Effector memory CD4-positive, alpha-beta T cell (primary cell): ENCODE results near the gene ST6GALNAC4.
"Not testable (repeated sequence)": the region's sequence is repeated elsewhere in the genome, so short reads cannot be mapped to it uniquely, and the experiment has no call there.

Source experiments
- DNase-seq, 3 donors: peaks; one replicate each; pipeline ENCODE4 v3.0.0-alpha.2; 2020
- H3K27ac ChIP-seq: 2 replicates; pipeline ENCODE4 v1.7.0; 2013; ENCODE audit warnings: mild to moderate bottlenecking, low read length, moderate library complexity; ENCODE audit not compliant: insufficient read depth, poor library complexity, severe bottlenecking
- H3K27me3 ChIP-seq: replicated peaks from 2 replicates; pipeline ENCODE4 v1.7.0; 2013; ENCODE audit warnings: mild to moderate bottlenecking, low read length; ENCODE audit not compliant: insufficient read depth, control insufficient read depth, poor library complexity, severe bottlenecking
- H3K36me3 ChIP-seq: 2 replicates; pipeline ENCODE4 v1.7.0; 2013; ENCODE audit warnings: mild to moderate bottlenecking, low read length, moderate library complexity; ENCODE audit not compliant: control insufficient read depth, insufficient read depth
- H3K4me1 ChIP-seq: 2 replicates; pipeline ENCODE4 v1.7.0; 2013; ENCODE audit warnings: low read length, mild to moderate bottlenecking; ENCODE audit not compliant: control insufficient read depth, insufficient read depth, poor library complexity, severe bottlenecking
- H3K4me3 ChIP-seq: 2 replicates; pipeline ENCODE4 v1.7.0; 2013; ENCODE audit warnings: low read length, low read depth, mild to moderate bottlenecking; ENCODE audit not compliant: insufficient read depth, poor library complexity, severe bottlenecking
- H3K9me3 ChIP-seq: 2 replicates; pipeline ENCODE4 v1.7.0; 2013; ENCODE audit warnings: mild to moderate bottlenecking, low read length, moderate library complexity; ENCODE audit not compliant: control insufficient read depth

Gene ST6GALNAC4

DNA sequence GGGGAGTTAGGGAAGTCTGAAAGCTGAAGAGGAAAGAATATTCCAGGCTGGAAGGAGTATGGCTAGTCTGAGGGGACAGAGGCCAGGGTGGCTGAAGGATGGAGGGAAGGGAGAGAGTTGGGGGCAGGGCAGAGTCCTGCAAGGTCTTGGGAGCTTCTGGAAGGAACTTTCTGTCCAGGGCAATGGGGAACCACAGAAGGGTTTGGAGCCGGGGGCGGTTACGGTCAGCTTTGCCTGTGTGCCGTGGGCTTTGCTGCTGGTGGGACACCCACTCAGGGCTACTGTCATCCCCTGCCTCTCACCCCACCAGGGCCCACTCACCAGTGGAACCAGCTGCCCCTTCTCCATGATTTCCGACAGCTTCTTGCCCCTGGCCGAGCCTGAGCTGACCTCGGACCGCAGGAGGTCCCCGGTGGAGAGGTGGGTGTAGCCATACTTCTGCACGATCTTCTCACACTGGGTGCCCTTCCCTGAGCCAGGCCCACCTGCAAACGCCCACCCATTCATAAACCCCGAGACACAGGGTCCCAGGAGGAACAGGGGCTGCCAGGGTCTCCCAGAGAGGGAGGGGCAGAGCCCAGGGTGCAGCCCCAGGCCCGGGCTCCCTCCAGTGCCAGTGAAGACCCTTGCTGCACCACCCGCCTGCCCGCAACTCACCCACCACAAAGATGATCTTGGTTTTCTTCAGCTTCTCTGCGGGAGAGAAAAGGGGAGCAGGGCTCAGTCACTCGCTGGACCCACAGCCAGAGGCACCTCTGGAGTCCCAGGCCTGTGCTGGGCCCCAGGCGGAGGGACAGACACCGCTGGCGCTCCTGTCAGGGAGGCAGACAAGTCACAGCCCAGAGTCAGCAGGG is 44.2 kb downstream of the ST6GALNAC4 start:
- H3K4me3 ChIP-seq, result no peak overlapping the region

DNA sequence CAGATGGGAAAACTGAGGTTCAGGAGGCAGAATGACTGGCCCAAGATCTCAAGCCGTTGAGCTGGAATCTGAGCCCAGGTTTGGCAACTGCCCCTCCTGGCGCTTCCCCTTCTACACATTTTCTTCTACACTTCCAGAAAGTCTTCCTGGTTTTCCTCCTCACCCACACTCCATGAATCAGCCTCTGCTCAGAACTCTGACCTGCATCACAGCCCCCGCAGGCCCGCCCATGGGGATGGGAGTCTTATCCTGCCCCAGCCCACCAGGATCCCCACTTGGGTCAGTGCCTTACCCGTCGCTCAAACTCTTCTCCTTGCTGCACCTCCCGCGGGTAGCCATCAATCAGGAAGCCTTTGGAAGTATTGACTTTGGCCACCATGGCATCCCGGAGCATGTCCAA is 45.3 kb downstream of the ST6GALNAC4 start:
- Histone ChIP-seq H3K36me3 (no peaks in the 10 kb centered on the region), H3K27ac (no peak overlapping the region), H3K9me3 (no peaks in the 10 kb centered on the region), H3K4me3 (no peak overlapping the region), H3K4me1 (peaks cover 3% of the 10 kb centered on the region), H3K27me3 (no peaks in the 10 kb centered on the region)
- no peak for DNase-seq

More for the DNA sequence above, 44.2 kb downstream of the ST6GALNAC4 start:
- DNase-seq, result no peak
- Histone ChIP-seq H3K9me3 (no peaks in the 10 kb centered on the region), H3K4me1 (peaks cover 4% of the 10 kb centered on the region), H3K27me3 (no peaks in the 10 kb centered on the region), H3K27ac (no peak overlapping the region), H3K36me3 (no peaks in the 10 kb centered on the region)

DNA sequence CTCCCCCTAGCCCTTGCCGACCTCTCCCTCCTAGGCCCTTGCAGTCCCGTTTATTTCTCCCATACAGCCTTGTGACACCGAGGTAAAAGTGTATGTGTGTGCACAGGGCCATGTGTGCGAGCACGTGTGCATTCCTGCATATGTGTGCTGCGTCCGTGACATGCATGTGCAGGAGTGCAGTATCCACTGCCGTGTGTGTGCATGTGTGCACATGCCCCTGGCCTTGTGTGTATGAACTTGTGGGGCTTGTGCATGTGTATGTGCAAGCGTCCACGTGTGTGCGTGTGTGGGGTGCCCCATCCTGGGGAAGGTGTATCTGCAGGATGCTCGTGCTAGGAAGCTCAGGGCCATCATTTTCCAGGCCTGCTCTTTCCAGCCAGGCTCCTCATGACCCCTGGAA is 46.0 kb downstream of the ST6GALNAC4 start:
- H3K27ac ChIP-seq, result no peak overlapping the region
- H3K4me1 ChIP-seq, result peaks cover 3% of the 10 kb centered on the region
- no peak for DNase-seq
- no peaks in the 10 kb centered on the region for H3K27me3 ChIP-seq
- no peak overlapping the region for H3K4me3 ChIP-seq
- no peaks in the 10 kb centered on the region for H3K9me3 ChIP-seq
- H3K36me3 ChIP-seq, result no peaks in the 10 kb centered on the region

DNA sequence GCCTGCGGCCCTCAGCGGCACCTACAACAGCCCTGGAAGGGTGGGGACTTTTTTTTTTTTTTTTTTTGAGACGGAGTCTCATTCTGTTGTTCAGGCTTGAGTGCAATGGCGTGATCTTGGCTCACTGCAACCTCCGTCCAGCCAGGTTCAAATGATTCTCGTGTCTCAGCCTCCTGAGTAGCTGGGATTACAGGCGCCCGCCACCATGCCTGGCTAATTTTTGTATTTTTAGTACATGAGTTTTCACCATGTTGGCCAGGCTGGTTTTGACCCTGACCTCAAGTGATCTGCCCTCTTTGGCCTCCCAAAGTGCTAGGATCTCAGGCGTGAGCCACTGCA is 46.7 kb downstream of the ST6GALNAC4 start:
- H3K27ac ChIP-seq, H3K36me3 ChIP-seq, H3K27me3 ChIP-seq, H3K4me3 ChIP-seq, DNase-seq, H3K9me3 ChIP-seq, H3K4me1 ChIP-seq: not testable (repeated sequence)

DNA sequence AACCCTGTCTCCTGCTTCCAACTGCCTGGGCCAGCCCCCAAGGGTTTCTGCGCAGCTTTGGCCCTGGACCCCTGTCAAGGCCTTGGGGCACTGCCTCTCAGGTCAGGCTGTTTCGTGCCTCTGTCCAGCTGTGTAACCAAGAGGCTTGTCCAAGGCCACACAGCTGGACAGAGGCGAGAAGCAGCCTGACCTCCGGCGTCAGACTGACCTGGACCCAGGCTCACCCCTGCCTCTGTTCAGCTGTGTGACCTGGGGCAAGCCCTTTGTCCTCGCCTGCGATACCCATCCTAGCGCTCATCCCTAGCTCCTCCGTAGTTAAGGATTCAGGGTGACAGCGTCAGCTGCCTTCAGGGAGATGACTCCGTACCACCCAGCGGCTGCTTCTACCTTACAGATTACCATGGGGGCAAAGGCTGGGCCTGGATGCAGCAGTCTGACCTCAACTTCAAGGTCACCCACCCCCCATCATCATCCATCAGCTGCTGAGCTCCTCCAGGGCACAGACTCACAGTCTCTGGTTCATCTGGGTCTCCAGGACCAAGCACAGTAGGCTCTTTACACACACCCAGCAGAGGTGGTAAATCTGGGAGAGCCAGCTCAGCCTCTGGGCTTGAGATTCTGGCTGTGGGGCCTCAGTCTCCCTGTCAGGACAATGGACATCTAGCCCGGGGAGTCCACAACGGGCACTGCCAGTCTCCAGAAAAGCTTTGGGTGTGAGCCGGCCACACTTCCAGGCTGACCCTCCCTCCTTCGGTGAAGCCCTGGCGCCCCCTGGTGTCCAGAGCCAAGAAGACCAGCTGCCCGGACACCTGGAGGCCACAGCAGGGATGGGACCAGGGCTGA is 47.3 kb downstream of the ST6GALNAC4 start:
- Histone ChIP-seq H3K9me3 (no peaks in the 10 kb centered on the region), H3K36me3 (no peaks in the 10 kb centered on the region), H3K27me3 (no peaks in the 10 kb centered on the region), H3K4me3 (no peak overlapping the region), H3K4me1 (peaks cover 9% of the 10 kb centered on the region), H3K27ac (no peak overlapping the region)
- peak; percentile 42 to 72 (median 64) for DNase-seq

DNA sequence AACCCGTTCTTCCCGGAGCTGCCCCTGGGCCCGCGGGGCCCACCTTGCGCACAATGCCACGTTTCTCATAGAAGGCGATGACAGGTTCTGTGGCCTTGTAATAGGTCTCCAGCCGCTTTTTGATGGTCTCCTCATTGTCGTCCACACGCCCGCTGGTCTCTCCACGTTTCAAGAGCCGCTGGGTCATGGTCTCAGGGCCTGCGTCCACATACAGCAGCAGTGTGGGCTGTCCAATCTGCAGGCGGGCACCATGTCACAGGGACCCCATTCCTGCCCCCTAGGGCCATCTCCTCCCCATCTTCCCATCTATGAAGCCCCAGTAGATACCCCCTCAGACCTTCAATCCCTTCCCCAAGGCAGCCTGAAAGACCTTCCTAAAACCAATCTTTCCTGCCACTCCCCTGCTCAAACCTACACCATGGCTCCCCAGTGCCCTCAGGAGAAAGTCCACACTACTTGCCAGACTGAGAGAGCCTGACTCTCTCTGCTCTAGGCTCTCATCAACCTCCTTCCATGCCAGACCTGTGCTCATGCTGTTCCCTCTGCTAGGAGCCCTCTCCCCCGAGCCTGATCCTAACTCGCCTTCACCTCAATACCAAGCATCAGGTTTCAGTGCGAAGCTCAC is 48.5 kb downstream of the ST6GALNAC4 start:
- peaks cover 9% of the 10 kb centered on the region for H3K4me1 ChIP-seq
- no peaks in the 10 kb centered on the region for H3K9me3 ChIP-seq
- H3K27ac ChIP-seq, result no peak overlapping the region
- no peaks in the 10 kb centered on the region for H3K27me3 ChIP-seq
- DNase-seq, result no peak
- H3K36me3 ChIP-seq, result no peaks in the 10 kb centered on the region
- no peak overlapping the region for H3K4me3 ChIP-seq

DNA sequence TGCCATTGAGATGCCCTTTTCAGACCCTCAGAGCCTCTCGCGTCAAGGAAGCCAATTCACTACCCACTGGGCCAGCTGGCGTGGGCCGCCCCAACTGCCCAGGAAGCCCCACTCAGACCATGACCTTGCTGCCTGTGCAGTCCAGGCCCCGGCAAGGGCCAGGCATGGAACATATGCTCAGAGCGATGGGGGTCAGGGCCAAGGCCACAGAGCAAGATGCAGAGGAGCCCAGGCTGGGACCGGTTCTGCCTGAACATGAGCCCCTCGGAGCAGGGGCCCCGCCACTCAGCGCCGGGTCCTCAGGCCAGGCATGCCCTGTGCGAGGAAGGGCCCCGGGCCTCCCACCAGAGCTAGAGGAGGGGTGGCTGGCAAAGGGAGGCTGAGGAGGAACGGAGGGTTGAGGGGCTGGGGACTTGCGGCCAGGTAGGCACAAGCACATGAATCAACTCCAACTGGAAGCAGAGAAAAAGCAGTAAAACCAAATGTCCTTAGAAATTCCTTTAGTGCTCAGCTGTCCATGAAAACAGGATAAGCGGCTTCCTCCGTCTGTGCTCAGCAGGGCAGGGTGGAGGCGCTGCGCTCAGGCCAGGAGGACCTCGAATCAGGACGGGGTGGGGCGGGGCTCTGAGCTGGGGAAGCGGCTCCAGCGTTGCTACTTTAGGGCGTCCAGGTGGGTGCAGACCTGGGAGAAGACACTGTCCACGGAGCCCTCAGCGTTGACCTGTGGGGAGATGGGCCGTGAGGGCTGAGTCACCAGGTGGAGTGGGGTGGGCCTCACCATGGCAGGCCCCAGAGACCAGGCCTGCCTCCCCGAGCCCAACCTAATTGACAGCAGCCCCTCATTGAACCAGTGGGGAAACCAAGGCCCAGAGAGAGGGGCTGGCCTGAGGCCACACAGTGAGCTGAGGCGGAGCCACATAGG is 49.2 kb downstream of the ST6GALNAC4 start:
- DNase-seq, result no peak
- no peaks in the 10 kb centered on the region for H3K36me3 ChIP-seq
- no peak overlapping the region for H3K27ac ChIP-seq
- no peaks in the 10 kb centered on the region for H3K9me3 ChIP-seq
- no peak overlapping the region for H3K4me3 ChIP-seq
- H3K27me3 ChIP-seq, result no peaks in the 10 kb centered on the region
- peaks cover 13% of the 10 kb centered on the region for H3K4me1 ChIP-seq

DNA sequence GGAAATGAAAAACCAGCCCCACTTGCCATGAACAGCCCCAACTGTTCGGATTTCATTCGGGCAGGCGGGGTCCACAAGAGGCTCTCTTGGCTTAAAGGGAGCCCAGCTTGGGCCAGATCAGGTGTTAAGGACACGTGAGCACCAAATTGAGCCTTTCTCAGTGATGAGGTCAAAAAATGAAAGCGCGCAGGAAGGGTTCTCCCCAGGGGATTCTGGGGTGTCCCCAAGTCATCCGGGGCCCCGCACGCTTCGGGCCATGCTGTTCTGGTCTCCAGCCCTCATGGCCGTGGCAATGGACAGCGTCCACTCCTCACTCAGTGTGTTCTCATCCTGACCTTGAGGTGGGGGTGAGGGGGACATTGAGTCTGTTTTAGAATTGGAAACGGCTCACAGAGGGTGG is 50.3 kb downstream of the ST6GALNAC4 start:
- Histone ChIP-seq H3K27me3 (no peaks in the 10 kb centered on the region), H3K9me3 (no peaks in the 10 kb centered on the region), H3K4me1 (peaks cover 23% of the 10 kb centered on the region), H3K36me3 (no peaks in the 10 kb centered on the region), H3K4me3 (no peak overlapping the region), H3K27ac (no peak overlapping the region)
- DNase-seq, result no peak

DNA sequence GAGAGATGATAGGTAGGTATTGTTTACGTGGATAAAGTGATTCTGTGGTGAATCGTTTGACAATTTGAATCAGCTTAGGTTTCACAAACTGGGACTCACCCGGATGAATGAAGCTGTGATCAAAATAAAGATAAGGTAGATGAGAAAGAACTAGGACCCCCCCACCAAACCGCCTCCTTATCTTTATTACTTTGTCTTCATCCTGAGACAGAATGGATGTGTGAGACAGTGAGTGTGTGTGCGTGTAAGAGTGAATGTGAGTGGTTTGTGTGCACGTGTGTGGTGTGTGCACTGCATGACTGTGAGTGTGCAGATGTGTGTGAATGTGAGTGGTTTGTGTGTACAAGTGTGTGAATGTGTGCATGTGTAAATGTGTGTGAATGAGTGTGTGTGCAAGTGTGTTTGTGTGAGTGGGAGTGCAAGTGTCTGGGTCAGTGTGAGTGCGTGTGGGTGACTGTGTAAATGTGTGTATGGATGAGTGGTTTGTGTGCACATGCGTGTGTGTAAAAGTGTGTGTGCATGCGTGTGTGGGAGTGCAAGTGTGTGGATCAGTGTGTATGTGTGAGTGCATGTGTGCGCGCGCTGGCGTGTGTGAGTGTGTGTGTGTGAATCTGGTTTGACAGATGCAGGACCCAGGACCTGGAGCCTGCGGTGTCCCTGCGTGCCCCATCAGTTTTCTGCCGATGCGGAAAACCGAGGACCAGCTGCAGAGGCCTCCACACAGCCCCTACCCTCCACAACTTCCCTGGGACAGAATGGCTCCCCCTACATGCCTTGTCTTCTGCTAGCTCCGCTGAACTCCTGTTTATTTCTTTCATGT is 51.0 kb downstream of the ST6GALNAC4 start:
- Histone ChIP-seq H3K9me3 (no peaks in the 10 kb centered on the region), H3K4me1 (peaks cover 30% of the 10 kb centered on the region), H3K4me3 (no peak overlapping the region), H3K27me3 (no peaks in the 10 kb centered on the region), H3K36me3 (no peaks in the 10 kb centered on the region), H3K27ac (no peak overlapping the region)
- no peak for DNase-seq
